WTC11 (cell line): ENCODE measurements around the gene CROCC2. TPM values are rescaled to one million over a fixed set of nuclear protein-coding genes. Genes with fewer than 3 reads are reported as not detected.

ENCODE experiments used
- ATAC-seq: fragments of 200-7000 bp; cut with Tn5 transposase; 2 replicates; pipeline ENCODE4 v1.10.0; 2021; ENCODE audit warnings: mild to moderate bottlenecking, moderate library complexity
- CTCF ChIA-PET: fragments of 300-600 bp; sonication (Branson Sonifier 250); formaldehyde crosslinking; loops from one replicate; lab custom pipeline; 2021; ENCODE audit warnings: antibody characterized with exemption; lab: Charles Lee
- POLR2A ChIA-PET: fragments of 350-600 bp; sonication (Branson Sonifier 250); formaldehyde crosslinking; loops from one replicate; lab custom pipeline; 2021; ENCODE audit warnings: antibody characterized with exemption; lab: Charles Lee
- DNase-seq: peaks from one replicate; pipeline ENCODE4 v3.0.0; 2021; ENCODE audit warnings: low spot score
- H3K27ac Mint-ChIP-seq: 2 replicates; pipeline ENCODE4 v1.8.0; 2021; ENCODE audit warnings: mixed read lengths
- H3K27me3 Mint-ChIP-seq: 2 replicates; pipeline ENCODE4 v1.8.0; 2021; ENCODE audit warnings: low read depth, mild to moderate bottlenecking, moderate library complexity, mixed read lengths
- H3K36me3 Mint-ChIP-seq: 2 replicates; pipeline ENCODE4 v1.8.0; 2021; ENCODE audit warnings: mixed read lengths
- H3K4me1 Mint-ChIP-seq: 2 replicates; pipeline ENCODE4 v1.8.0; 2022; ENCODE audit warnings: mixed read lengths
- H3K4me3 Mint-ChIP-seq: 2 replicates; pipeline ENCODE4 v1.8.0; 2021; ENCODE audit warnings: mild to moderate bottlenecking, moderate library complexity, mixed read lengths
- H3K9me3 Mint-ChIP-seq: 2 replicates; pipeline ENCODE4 v1.8.0; 2021; ENCODE audit warnings: mixed read lengths
- ARID4B ChIP-seq: sonication (generic); formaldehyde crosslinking; IDR thresholded peaks from 2 replicates; pipeline ENCODE4 v1.8.0; 2023; ENCODE audit warnings: missing genetic modification reagents, mild to moderate bottlenecking, borderline replicate concordance
- ATF3 ChIP-seq: sonication (generic); formaldehyde crosslinking; conservative IDR thresholded peaks from 2 replicates; pipeline ENCODE4 v1.8.1; 2022; ENCODE audit warnings: mild to moderate bottlenecking, missing genetic modification reagents
- ESRRA ChIP-seq: sonication (generic); formaldehyde crosslinking; IDR thresholded peaks from 2 replicates; pipeline ENCODE4 v1.8.1; 2022; ENCODE audit warnings: mild to moderate bottlenecking, missing genetic modification reagents, borderline replicate concordance
- ETV6 ChIP-seq: sonication (generic); formaldehyde crosslinking; IDR thresholded peaks from 2 replicates; pipeline ENCODE4 v1.8.1; 2022; ENCODE audit warnings: mild to moderate bottlenecking, missing genetic modification reagents
- GTF2I ChIP-seq: fragments of 250-450 bp; sonication (Bioruptor Pico); conservative IDR thresholded peaks from 2 replicates; pipeline ENCODE4 v1.4.0; 2021; ENCODE audit warnings: mild to moderate bottlenecking
- IRF2 ChIP-seq: sonication (generic); formaldehyde crosslinking; IDR thresholded peaks from 2 replicates; pipeline ENCODE4 v1.8.0; 2022; ENCODE audit warnings: low read depth, missing genetic modification reagents, borderline replicate concordance
- KAT7 ChIP-seq: sonication (generic); formaldehyde crosslinking; IDR thresholded peaks from 2 replicates; pipeline ENCODE4 v1.8.1; 2023; ENCODE audit warnings: missing genetic modification reagents, mild to moderate bottlenecking, borderline replicate concordance
- NR1H2 ChIP-seq: sonication (generic); formaldehyde crosslinking; IDR thresholded peaks from 2 replicates; pipeline ENCODE4 v1.9.0; 2021; ENCODE audit warnings: mild to moderate bottlenecking, moderate library complexity, missing genetic modification reagents
- NR3C1 ChIP-seq: sonication (generic); formaldehyde crosslinking; conservative IDR thresholded peaks from 2 replicates; pipeline ENCODE4 v1.8.1; 2023; ENCODE audit warnings: low read depth, mild to moderate bottlenecking, missing genetic modification reagents
- PREB ChIP-seq: sonication (generic); formaldehyde crosslinking; IDR thresholded peaks from 2 replicates; pipeline ENCODE4 v1.8.1; 2022; ENCODE audit warnings: mild to moderate bottlenecking, missing genetic modification reagents, moderate library complexity, borderline replicate concordance
- ZNF532 ChIP-seq: fragments of 250-450 bp; sonication (Bioruptor Pico); IDR thresholded peaks from 2 replicates; pipeline ENCODE4 v1.9.0; 2021; ENCODE audit warnings: mild to moderate bottlenecking, borderline replicate concordance
- ZSCAN18 ChIP-seq: fragments of 250-450 bp; sonication (Bioruptor Pico); IDR thresholded peaks from 2 replicates; pipeline ENCODE4 v2.1.2; 2022; ENCODE audit warnings: mild to moderate bottlenecking, moderate library complexity
- total RNA-seq: library from RNA; stranded (reverse); gene quantifications from 3 replicates; pipeline ENCODE4 v1.2.3, GENCODE V29; 2021

CROCC2 gene
- total RNA-seq, 1 experiment from 2014 or later = not detected

GRCh38 chr2:241002275-241003046 lies 96.3 kb downstream of the CROCC2 start:
- H3K27ac Mint-ChIP-seq = no peak overlapping the region
- TF ChIP-seq GTF2I (CRISPR knock-in tag) (no peak), IRF2 (CRISPR knock-in tag) (no peak), PREB (CRISPR knock-in tag) (no peak), ETV6 (CRISPR knock-in tag) (no peak), KAT7 (no peak), ATF3 (CRISPR knock-in tag) (no peak), ZSCAN18 (CRISPR knock-in tag) (no peak), NR1H2 (CRISPR knock-in tag) (no peak)
- H3K9me3 Mint-ChIP-seq = peaks cover 36% of the 10 kb centered on the region
- H3K4me1 Mint-ChIP-seq = no peaks in the 10 kb centered on the region
- ChIA-PET POLR2A (no interaction called here), CTCF (interaction anchor here (0.6 to 1.4 kb wide), 4 partner anchors 8 to 88 kb away, joined by 3 to 8 read pairs (median 4); no protein-coding TSS in a partner anchor)
- no peak overlapping the region for H3K4me3 Mint-ChIP-seq
- DNase-seq (no peak), ATAC-seq (no peak)
- H3K27me3 Mint-ChIP-seq = peaks cover 49% of the 10 kb centered on the region
- peaks cover 28% of the 10 kb centered on the region for H3K36me3 Mint-ChIP-seq

GRCh38 chr2:241003047-241003360 lies 96.9 kb downstream of the CROCC2 start:
- Mint-ChIP-seq H3K27me3 (peaks cover 47% of the 10 kb centered on the region), H3K4me1 (no peaks in the 10 kb centered on the region), H3K27ac (no peak overlapping the region), H3K36me3 (peaks cover 28% of the 10 kb centered on the region), H3K9me3 (peaks cover 36% of the 10 kb centered on the region), H3K4me3 (no peak overlapping the region)
- CTCF ChIA-PET = no interaction called here
- POLR2A ChIA-PET = no interaction called here
- ATAC-seq = no peak
- TF ChIP-seq NR3C1 (CRISPR knock-in tag) (no peak), ZNF532 (CRISPR knock-in tag) (no peak), ARID4B (CRISPR knock-in tag) (no peak), ESRRA (CRISPR knock-in tag) (no peak)
- no peak for DNase-seq
